Activated T-cell treated with anti-CD3 and anti-CD28 coated beads for 4 hours (primary cell): Measurements from ENCODE around the gene PNPT1.
"Not testable (repeated sequence)": the region's sequence is repeated elsewhere in the genome, so short reads cannot be mapped to it uniquely, and the experiment has no call there.

ENCODE experiments used
- DNase-seq: peaks from one replicate; pipeline ENCODE4 v3.0.0-alpha.2; 2020

The PNPT1 gene

DNA sequence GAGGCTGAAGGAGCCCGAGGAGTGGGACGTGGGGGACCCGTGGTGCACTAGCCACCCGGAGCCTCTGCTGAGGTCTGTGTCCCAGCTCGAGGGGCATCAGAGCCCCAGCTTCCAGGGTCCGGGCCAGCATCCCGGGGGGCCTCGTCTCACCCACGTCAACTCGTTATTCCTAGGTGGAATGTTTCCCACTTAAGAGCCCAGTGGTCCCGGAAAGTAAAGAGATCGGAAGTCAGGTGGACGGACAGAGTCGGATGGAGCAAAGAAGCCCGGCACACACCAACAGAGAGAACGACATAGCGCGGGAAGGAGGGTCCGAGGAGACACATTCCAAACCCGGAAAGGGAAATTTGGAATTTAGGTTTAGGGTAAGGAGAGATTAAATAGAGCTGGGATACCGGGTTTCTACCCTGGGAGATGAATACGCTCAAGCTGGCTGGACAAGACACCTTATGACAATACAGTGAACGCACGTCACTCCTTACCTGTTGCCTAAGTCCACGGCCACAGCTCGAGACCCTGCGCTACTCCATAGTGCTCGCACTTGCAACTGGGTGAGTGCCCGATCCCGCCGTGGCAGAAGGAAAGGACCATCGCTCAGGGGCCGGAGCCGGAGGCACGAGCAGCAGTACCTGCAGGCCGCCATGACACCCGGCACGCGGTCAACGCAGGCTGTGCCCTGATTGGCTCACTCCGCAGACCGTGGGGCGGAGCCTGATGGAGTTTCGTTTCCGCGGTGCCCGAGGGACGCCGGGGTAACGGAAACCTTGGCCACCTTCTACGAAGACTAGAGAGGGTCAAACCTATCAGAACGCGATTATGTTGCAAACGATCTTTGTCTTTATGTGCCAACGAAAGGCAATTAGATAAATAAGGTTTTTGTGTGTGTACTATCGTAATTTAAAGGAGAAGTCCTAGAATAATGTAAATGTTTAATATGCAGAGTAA is at the start of gene PNPT1:
Gene PNPT1 (minus strand): TSS at position 664 of the 945 bp plus-strand sequence. CDS start 21 bp downstream, at position 643.
- DNase-seq, result peak; percentile 89

GRCh38 chr2:55742996-55743395 is 49.4 kb upstream of the PNPT1 start:
- no peak for DNase-seq

- not testable (repeated sequence) for DNase-seq
These were observed 42.4 kb upstream of the PNPT1 start for GRCh38 chr2:55736019-55736536.

GRCh38 chr2:55734726-55735125 is 41.1 kb upstream of the PNPT1 start:
- no peak for DNase-seq

GRCh38 chr2:55733335-55733734 is 39.7 kb upstream of the PNPT1 start:
- DNase-seq, result no peak

GRCh38 chr2:55732854-55733253 is 39.2 kb upstream of the PNPT1 start:
- no peak for DNase-seq

- no peak for DNase-seq
These were observed 35.6 kb upstream of the PNPT1 start for GRCh38 chr2:55729136-55729685.

DNA sequence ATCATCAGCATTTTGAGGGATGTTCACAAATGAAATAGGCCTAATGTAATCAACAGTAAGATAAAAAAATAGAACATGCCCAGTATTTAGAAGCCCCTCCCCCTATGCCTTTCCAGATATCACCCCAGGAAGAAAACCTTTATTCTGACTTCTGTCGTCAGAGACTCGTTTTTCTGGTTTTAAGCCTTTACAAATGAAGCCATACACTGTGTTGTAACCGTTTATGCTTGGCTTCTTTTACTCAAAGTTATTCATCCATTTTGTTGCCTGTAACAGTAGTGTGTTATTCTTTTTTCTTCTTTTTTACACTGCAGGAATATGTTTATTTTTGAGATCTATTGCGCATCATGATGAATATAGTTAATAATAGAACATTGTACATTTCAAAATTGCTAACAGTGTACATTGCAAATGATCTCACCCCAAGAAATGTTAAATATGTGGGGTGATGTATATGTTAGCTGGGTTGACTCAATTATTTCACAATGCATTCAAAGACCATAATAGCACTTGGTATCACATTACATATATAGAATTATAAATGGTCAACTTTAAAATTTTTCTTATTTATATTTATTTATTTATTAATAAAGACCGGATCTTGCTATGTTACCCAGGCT is 28.1 kb upstream of the PNPT1 start:
- DNase-seq, result no peak

GRCh38 chr2:55720417-55720816 is 26.8 kb upstream of the PNPT1 start:
- DNase-seq, result no peak

DNA sequence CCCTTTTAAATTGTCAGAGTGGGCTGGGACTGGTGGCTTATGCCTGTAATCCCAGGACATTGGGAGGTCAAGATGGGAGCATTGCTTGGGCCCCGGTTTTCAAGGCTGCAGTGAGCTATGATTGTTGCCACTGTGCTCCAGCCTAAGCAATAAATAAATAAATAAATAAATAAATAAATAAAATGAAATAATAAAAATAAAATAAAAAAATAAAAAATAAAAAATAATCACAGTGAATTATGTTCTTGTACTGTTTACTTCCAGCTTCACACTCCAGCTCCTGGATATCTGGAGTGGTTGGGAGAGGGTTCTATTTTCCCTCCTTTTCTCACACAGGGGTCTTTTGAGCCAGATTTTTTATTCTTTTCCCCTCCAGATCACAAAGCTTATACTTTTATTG is 26.2 kb upstream of the PNPT1 start:
- no peak for DNase-seq

DNA sequence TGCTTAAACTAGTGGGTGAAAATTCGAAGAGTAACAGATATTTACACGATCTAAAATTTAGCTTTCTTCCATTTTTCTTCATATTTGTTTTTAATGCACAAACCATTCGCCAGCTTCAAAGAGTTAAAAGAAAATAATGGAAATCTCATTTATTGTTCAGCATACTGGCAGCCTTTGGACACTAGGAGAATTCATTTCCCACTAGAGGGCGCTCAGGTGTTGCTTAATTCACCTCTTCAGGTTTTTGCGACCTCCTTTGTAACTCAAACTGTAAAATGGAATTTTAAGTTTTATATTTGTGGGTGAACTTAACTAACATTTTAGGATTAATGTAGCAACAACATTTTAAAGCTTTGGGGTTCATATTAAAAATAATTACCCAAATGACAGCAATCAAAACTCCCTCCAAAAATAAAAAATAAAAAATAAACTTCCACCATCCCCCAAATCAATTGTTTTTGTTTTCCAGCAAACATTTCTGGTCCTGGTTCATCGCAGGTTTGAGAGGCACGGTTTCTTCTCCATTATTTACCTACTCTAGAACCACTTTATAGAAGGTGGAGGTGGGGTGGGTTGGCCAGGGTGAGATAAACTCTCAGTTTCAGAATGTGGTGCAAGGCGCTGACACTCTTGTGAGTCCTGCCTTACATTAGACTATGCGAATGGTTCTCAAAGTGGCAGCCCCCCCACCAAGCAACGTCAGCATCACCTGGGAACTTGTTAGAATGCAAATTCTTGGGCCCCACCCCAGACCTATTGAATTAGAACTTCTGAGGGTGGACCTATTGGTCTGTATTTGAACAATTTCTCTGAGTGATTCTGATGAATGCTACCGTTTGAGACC is 24.7 kb upstream of the PNPT1 start:
- DNase-seq, result peak; percentile 34

GRCh38 chr2:55715626-55716025 is 22.0 kb upstream of the PNPT1 start:
- DNase-seq, result no peak

GRCh38 chr2:55715178-55715577 is 21.5 kb upstream of the PNPT1 start:
- not testable (repeated sequence) for DNase-seq

DNA sequence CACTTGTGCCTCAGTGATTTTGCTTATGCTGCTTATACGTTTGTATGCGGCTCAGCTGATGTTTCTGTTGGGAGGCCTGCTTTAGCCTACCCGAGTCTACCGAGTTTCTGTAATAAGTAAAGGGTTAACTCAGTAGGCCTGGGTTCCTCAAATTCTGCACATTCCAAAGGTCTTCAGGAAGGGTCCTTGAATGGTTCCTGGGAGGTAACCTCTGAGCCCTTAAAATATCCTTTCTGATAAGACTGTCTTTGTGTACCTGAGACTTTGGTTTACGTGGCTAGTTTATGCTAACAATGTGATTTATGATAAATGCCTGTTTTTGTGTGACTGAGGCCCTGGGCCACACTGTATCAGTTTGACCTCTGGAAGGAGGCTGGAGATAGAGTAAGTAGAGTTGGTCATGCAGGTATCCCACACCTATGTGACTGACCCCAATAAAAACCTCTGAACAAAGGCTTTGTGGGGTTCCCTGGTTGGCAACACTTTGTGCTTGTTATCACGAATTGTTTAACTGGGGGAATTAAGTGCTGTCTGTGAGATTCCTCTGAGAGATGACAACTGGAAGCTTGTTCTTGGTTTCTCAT is 18.9 kb upstream of the PNPT1 start:
- DNase-seq, result no peak

- no peak for DNase-seq
These were observed 16.4 kb upstream of the PNPT1 start for GRCh38 chr2:55710025-55710424.

- DNase-seq, result no peak
These were observed 14.1 kb upstream of the PNPT1 start for GRCh38 chr2:55707751-55708150.

- not testable (repeated sequence) for DNase-seq
These were observed 12.6 kb upstream of the PNPT1 start for GRCh38 chr2:55706258-55706657.

DNA sequence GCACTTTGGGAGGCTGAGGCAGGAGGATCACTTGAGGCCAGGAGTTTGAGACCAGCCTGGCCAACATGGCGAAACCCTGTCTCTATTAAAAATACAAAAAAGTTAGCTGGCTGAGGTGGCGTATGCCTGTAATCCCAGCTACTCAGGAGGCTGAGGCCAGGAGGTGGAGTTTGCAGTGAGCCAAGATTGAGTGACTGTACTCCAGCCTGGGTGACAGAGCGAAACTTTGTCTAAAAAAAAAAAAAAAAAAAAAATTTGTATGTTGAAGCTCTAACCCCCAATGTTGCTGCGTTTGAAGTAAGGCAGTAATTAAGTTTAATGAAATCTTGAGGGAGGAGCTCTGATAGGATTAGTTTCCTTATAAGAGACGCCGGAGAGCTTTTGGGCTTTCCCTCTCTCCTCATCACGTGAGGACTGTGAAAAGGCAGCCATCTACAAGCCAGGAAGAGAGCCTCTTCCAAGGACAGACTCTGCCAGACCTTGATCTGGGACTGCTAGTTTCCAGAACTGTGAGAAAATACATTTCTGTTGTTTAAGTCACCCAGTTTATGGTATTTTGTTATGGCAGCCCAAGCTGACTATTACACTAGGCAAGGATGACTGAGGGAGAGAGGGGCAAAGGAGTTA is 11.5 kb upstream of the PNPT1 start:
- no peak for DNase-seq

GRCh38 chr2:55703350-55703749 is 9.7 kb upstream of the PNPT1 start:
- DNase-seq, result no peak

- DNase-seq, result not testable (repeated sequence)
These were observed 904 bp downstream of the PNPT1 start for GRCh38 chr2:55692740-55693139.

- DNase-seq, result no peak
These were observed 21.0 kb downstream of the PNPT1 start for GRCh38 chr2:55672630-55673029.

GRCh38 chr2:55668956-55669355 is 24.7 kb downstream of the PNPT1 start:
- no peak for DNase-seq
